Measurements from ENCODE around the gene SORD. TPM values are rescaled to one million over a fixed set of nuclear protein-coding genes. Genes with fewer than 3 reads are reported as not detected.
"Not testable (repeated sequence)": the region's sequence is repeated elsewhere in the genome, so short reads cannot be mapped to it uniquely, and the experiment has no call there.

SORD gene
- total and polyA plus RNA-seq, 9 of the 15 experiments (the other 6 are each of a cell fraction or from before 2014, with no cell fraction given) = 5.9 to 79.2 (median 29.6) TPM

- in situ Hi-C loops (cut with MboI) (no loop called here), intact Hi-C loops (cut with micrococcal nuclease) (loop anchor here (1.0 kb wide), 1 partner anchor 67 kb away; no protein-coding TSS in a partner anchor)
- no peak for FAIRE-seq
- no peaks in the 10 kb centered on the region for H3K27me3 ChIP-seq (ENCODE audit: control insufficient read depth in 2 of 2, insufficient read depth in 2 of 2, low read length in 2 of 2)
- H2AFZ ChIP-seq (ENCODE audit: low read depth, low read length) = no peak overlapping the region
- WGBS (ENCODE audit: insufficient coverage, low coverage, missing lambda C conversion rate) = 90% methylated on average over 4 of the region's 4 CpGs
- H3K36me3 ChIP-seq (ENCODE audit: control insufficient read depth, insufficient read depth, low read length) = peaks cover 10% of the 10 kb centered on the region; the same call in 2 of the 3 replicates
- H3K79me2 ChIP-seq (ENCODE audit: control insufficient read depth, insufficient read depth, low read length) = no peaks in the 10 kb centered on the region
- H3K9ac ChIP-seq (ENCODE audit: insufficient read depth in 1 of 2, low read depth in 2 of 2, low read length in 2 of 2) = no peak overlapping the region
- no peak for ATAC-seq
- H3K9me1 ChIP-seq (ENCODE audit: control insufficient read depth, insufficient read depth, low read length) = no peaks in the 10 kb centered on the region
- ChIA-PET CTCF (ENCODE audit: low intra/inter-chr PET ratio) (interaction anchor here (0.6 to 2.5 kb wide), 2 partner anchors 69 to 72 kb away, joined by 4 to 9 read pairs; no protein-coding TSS in a partner anchor), POLR2A (interaction anchor here (1.2 kb wide), 1 partner anchor 11 kb away, joined by 3 read pairs; no protein-coding TSS in a partner anchor)
- no peak for TF ChIP-seq ATF6 (CRISPR knock-in tag; IDR thresholded peaks at IDR 0.05)
- TF ChIP-seq RBM15 (IDR thresholded peaks at IDR 0.05; ENCODE audit: insufficient read depth, low read length) = no peak
- no peak for TF ChIP-seq KHSRP (IDR thresholded peaks at IDR 0.05)
- no peak for TF ChIP-seq ZNF395 (CRISPR knock-in tag; IDR thresholded peaks at IDR 0.05)
- no peak for TF ChIP-seq NFRKB (IDR thresholded peaks at IDR 0.05; ENCODE audit: low read depth)
- no peak for TF ChIP-seq KLF6 (CRISPR knock-in tag; IDR thresholded peaks at IDR 0.05; ENCODE audit: borderline replicate concordance)
- TF ChIP-seq HOXB6 (CRISPR knock-in tag; IDR thresholded peaks at IDR 0.05; ENCODE audit: borderline replicate concordance) = no peak
- TF ChIP-seq FOXA1 (IDR thresholded peaks at IDR 0.05; ENCODE audit: borderline replicate concordance) = no peak
- no peak for TF ChIP-seq UBTF (IDR thresholded peaks at IDR 0.05; ENCODE audit: borderline replicate concordance in 1 of 2, low read depth in 2 of 2, low read length in 2 of 2)
- TF ChIP-seq LCOR (CRISPR knock-in tag; IDR thresholded peaks at IDR 0.05) = no peak
- peaks cover 0 to 8% of the 10 kb centered on the region in 2 experiments; a peak in 4 of 5 replicates for H3K4me1 ChIP-seq (replicated peaks in 1 of 2; ENCODE audit: control insufficient read depth in 2 of 2, insufficient read depth in 2 of 2, low read length in 2 of 2)
- no peak overlapping the region for H3K4me2 ChIP-seq (ENCODE audit: insufficient read depth, low read length)
- no peaks in the 10 kb centered on the region for H3K9me3 ChIP-seq (replicated peaks; ENCODE audit: control insufficient read depth, insufficient read depth, low read depth, low read length)
- no peak for DNase-seq (ENCODE audit: extremely low read depth in 1 of 4, low spot score in 3 of 4)
- H3K4me3 ChIP-seq = no peak overlapping the region
- no peak overlapping the region for H3K27ac ChIP-seq (ENCODE audit: extremely low read depth, low read depth, low read length)
- H4K20me1 ChIP-seq (replicated peaks; ENCODE audit: control insufficient read depth, insufficient read depth, low read length) = no peaks in the 10 kb centered on the region
- BruUV-seq (replicated peaks) = no TSS peak
Observed at GRCh38 chr15:45037936-45038335, 14.9 kb downstream of the SORD start.

- intact Hi-C loops (cut with micrococcal nuclease) (loop anchor here (2.0 kb wide), 1 partner anchor 78 kb away; no protein-coding TSS in a partner anchor), in situ Hi-C loops (cut with MboI) (loop anchor here (10.0 kb wide), 1 partner anchor 196 kb away; no protein-coding TSS in a partner anchor)
- H3K27me3 ChIP-seq (ENCODE audit: control insufficient read depth in 2 of 2, insufficient read depth in 2 of 2, low read length in 2 of 2); H3K36me3 ChIP-seq (ENCODE audit: control insufficient read depth, insufficient read depth, low read length); CTCF ChIA-PET (ENCODE audit: low intra/inter-chr PET ratio); DNase-seq (ENCODE audit: extremely low read depth in 1 of 4, low spot score in 3 of 4); FAIRE-seq; H3K9ac ChIP-seq (ENCODE audit: insufficient read depth in 1 of 2, low read depth in 2 of 2, low read length in 2 of 2); H3K4me1 ChIP-seq (replicated peaks in 1 of 2; ENCODE audit: control insufficient read depth in 2 of 2, insufficient read depth in 2 of 2, low read length in 2 of 2); H3K4me3 ChIP-seq; BruUV-seq (replicated peaks); H3K9me3 ChIP-seq (replicated peaks; ENCODE audit: control insufficient read depth, insufficient read depth, low read depth, low read length); H3K4me2 ChIP-seq (ENCODE audit: insufficient read depth, low read length); POLR2A ChIA-PET; ATAC-seq; H3K9me1 ChIP-seq (ENCODE audit: control insufficient read depth, insufficient read depth, low read length); H3K79me2 ChIP-seq (ENCODE audit: control insufficient read depth, insufficient read depth, low read length); H3K27ac ChIP-seq (ENCODE audit: extremely low read depth, low read depth, low read length); H2AFZ ChIP-seq (ENCODE audit: low read depth, low read length); H4K20me1 ChIP-seq (replicated peaks; ENCODE audit: control insufficient read depth, insufficient read depth, low read length): not testable (repeated sequence)
- 33% methylated on average over 1 of the region's 1 CpG for WGBS (ENCODE audit: insufficient coverage, low coverage, missing lambda C conversion rate)
Observed at GRCh38 chr15:45040396-45040795, 17.4 kb downstream of the SORD start.

Data from K562 (cell line).